Stimulated activated CD4-positive, alpha-beta T cell treated with anti-CD3 and anti-CD28 coated beads, Interleukin-4, amount 100 ng/mL, for 4 hours (primary cell): Measurements from ENCODE around the gene MAPK6.
"Not testable (repeated sequence)": the region's sequence is repeated elsewhere in the genome, so short reads cannot be mapped to it uniquely, and the experiment has no call there.

Experiments
- DNase-seq, 2 experiments: peaks; one replicate each; pipeline ENCODE4 v3.0.0-alpha.2; 2020

The MAPK6 gene

DNA sequence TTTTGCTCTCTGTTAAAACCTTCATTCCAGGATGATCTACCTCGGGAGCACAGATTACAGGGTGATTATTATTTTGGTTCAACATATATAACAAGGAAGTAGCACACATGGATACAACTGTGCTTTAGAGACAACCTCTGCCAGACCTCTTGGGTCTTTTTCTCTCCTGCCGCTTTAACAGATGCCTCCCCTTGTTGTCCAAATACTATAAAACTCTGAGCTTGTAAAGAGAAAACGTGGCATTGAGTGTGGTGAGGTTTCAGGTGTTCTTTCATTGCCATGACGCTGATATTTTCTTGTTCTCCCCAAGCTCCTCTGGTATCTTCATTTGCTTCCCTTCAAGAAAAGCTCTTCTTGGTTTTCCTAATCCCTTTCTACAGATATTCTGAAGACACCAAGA, 64.6 kb downstream of the MAPK6 start:
- DNase-seq = no peak

- DNase-seq = no peak
Observed at GRCh38 chr15:52085299-52085698, 66.3 kb downstream of the MAPK6 start.

DNA sequence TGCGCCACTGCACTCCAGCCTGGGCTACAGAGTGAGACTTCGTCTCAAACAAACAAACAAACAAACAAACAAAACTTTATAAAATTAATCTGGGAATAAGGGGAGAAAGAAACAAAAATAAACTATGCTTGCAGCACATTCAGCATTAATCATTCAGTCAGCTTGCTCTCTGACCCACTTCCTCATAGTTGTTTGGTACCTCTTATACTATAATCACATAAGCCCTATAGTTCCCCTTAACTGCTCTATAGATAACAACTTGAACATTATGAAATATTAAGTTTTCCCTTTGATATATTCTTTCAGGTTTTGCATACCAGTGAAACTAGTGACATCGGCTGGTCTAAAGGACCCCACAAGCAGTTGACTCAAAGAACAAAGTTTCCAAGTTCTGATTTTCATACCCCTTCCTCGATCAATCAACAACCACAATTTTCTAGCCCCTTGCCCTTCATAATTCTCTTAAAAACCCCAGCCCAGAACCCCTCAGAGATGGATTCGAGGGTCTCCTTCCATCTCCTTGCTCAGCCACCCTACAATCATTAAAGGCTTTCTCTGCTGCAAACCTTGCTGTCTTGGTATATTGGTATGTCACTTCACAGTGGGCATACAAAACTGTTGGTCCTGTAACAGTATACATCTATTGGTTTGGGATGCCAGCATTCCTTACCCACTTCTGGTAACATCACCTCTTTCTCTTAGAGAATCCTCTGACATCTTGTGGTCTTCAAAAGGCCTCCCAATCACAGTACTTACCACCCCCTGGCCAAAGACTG, 67.2 kb downstream of the MAPK6 start:
- no peak for DNase-seq

DNA sequence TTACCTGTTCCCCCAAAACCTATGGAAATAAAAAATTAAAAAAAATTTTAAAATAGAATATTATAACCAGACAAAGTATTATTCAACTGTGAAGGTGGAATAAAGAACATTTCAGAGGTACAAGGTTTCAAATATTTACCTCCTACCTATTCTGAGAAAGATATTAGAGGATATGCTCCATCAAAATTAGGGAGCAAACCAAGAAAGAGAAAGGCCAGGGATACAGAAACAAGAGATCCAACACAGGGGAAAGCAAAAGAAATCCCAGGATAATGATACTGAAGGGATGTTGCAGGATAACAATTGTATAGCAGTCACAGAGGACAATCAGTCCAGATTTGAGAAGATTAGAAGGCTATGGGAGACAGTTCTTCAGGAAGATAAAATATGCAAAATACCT, 71.2 kb downstream of the MAPK6 start:
- DNase-seq = no peak

GRCh38 chr15:52093167-52093538, 74.1 kb downstream of the MAPK6 start:
- no peak for DNase-seq

GRCh38 chr15:52093539-52094510, 74.8 kb downstream of the MAPK6 start:
- no peak for DNase-seq

GRCh38 chr15:52094811-52095584, 76.0 kb downstream of the MAPK6 start:
- DNase-seq = no peak

DNA sequence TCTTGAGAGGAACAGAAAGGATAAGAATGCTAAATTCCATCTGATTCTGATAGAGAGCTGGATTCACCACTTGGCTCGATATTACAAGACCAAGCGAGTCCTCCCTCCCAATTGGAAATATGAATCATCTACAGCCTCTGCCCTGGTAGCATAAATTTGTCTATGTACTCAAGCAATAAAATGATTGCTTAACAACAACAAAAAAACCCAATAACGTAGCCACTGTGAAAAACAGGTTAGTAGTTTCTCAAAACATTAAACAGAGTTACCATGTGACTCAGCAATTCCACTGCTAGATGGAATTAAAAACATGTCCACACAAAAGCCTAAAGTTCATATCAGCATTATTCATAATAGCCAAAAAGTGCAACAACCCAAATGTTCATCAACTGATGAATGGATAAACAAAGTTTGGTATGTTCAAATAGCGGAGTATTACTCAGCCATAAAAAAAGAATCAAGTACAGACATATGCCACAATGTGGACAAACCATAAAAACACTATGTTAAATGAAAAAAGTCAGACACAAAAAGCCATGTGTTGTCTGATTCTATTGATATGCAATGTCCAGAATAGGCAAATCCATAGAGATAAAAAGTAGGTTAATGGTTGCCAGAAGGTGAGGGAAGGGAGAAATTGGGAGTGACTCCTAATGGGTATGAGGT, 76.7 kb downstream of the MAPK6 start:
- DNase-seq = no peak

DNA sequence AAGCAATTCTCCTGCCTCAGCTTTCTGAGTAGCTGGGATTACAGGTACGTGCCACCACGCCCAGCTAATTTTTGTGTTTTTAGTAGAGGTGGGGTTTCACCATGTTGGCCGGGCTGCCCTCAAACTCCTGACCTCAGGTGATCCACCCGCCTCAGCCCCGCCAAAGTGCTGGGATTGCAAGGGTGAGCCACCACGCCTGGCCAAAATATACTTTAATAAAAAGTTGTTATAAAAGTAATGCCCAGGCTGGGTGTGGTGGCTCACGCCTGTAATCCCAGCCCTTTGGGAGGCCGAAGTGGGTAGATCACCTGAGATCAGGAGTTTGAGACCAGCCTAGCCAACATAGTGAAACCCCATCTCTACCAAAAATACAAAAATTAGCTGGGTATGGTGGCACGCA, 77.5 kb downstream of the MAPK6 start:
- not testable (repeated sequence) for DNase-seq

DNA sequence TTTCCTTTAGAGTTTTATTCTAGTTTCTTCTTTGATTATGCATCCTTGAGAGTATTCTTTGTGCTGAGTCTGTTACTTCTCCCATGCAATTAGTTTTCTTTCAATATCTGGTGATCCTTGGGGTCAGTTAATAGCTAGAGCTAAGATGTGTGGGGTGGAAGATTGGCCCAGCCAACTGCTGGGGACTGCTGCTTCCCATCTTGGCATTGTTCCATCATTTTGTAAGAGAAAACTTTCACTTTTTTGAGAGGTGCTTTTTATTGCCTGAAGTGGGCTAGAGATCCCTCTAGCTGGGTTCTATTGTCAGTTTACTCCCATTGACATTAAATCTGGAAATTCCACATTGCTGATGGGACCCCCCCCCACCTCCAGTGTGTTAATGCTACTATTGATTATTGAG, 78.2 kb downstream of the MAPK6 start:
- DNase-seq = no peak

GRCh38 chr15:52098323-52098722, 79.3 kb downstream of the MAPK6 start:
- DNase-seq = no peak

GRCh38 chr15:52099651-52100272, 80.7 kb downstream of the MAPK6 start:
- DNase-seq = no peak

DNA sequence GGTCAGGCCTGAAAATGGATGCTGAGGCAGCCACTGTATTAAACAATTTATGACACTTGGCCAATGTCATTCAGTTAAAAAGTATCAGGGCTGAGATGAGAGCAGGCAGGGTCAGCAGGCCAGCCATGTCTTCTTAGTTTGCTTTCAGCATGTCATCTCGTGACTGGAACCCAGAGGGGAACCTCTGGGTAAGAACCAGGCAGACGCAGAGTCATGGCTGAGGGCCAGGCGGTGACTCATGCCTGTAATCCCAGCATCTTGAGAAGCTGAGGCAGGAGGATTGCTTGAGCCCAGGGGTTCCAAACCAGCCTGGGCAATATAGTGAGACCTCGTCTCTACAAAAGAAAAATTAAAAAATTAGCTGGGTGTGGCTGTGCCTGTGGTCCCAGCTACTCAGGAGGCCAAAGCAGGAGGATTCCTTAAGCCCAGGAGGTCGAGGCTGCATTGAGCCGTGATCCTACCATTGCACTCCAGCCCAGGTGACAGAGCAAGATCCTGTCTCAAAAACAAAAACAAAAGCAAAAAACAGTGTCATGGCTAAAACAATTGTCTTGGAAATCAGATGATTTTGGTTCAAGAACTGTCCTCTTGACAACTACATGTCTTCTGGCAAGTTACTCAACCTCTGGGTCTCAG, 81.9 kb downstream of the MAPK6 start:
- no peak for DNase-seq

GRCh38 chr15:52101542-52102323, 82.7 kb downstream of the MAPK6 start:
- no peak for DNase-seq

DNA sequence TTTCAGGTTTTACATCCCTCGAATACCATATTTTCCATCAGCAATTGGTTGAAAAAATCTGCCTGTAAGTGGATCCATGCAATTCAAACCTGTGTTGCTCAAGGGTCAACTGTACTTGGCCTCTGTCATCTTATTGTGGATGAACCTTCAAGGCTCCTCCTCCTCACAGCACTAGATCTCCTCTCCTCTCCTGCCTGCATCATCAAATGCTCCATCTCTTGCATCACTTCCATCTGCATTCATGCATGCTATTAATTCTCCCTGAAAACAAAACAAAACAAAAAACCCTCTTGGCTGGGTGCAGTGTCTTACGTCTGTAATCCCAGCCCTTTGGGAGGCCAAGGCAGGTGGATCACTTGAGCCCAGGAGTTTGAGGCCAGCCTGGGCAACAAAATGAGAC, 83.4 kb downstream of the MAPK6 start:
- DNase-seq = no peak

GRCh38 chr15:52103217-52104207, 84.5 kb downstream of the MAPK6 start:
- DNase-seq = no peak

DNA sequence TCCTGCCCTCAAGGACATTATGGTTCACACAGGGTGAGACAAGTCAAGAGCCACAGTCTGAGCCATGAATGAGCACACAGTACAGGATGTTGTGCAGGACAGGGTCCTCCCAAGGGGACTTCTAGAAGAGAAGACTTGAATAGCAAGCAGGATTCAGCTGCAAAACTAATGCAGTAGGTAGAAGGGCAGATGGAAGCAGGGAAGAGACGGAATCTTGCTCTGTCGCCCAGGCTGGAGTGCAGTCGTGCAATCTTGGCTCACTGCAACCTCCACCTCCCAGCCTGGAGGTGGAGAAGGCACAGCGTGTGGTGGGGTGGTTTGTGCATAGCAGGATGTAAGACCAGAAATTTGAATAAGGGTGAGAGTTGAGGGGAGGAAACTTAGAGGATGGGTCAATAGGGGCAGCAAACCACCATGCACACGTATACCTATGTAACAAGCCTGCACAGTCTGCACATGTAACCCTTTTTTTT, 85.5 kb downstream of the MAPK6 start:
- DNase-seq = no peak

GRCh38 chr15:52105846-52106245, 86.8 kb downstream of the MAPK6 start:
- no peak for DNase-seq

DNA sequence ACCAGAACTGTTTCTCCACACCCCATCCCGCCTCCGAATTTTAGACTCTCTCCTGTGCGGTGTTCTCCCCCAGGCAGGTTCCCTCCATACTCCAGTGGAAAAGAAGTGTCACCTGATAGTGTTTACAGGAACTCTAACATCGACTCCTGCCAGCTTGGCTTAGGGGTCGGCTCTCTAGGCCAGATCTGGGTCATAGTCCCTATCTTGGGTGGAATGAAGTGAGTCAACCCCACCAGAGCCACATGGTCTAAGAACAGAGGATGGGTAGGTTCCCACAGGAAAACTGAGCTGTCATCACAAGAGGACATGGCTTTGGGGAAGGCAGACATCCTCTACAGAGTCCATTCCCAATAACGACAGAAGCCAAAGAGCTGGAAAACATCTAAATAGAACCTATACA, 87.6 kb downstream of the MAPK6 start:
- no peak for DNase-seq
